Measurements from ENCODE around the gene RAG1. TPM values are rescaled to one million over a fixed set of nuclear protein-coding genes. Genes with fewer than 3 reads are reported as not detected.

RAG1 gene
- total RNA-seq, 1 experiment from 2014 or later, result 0.90 TPM

DNA sequence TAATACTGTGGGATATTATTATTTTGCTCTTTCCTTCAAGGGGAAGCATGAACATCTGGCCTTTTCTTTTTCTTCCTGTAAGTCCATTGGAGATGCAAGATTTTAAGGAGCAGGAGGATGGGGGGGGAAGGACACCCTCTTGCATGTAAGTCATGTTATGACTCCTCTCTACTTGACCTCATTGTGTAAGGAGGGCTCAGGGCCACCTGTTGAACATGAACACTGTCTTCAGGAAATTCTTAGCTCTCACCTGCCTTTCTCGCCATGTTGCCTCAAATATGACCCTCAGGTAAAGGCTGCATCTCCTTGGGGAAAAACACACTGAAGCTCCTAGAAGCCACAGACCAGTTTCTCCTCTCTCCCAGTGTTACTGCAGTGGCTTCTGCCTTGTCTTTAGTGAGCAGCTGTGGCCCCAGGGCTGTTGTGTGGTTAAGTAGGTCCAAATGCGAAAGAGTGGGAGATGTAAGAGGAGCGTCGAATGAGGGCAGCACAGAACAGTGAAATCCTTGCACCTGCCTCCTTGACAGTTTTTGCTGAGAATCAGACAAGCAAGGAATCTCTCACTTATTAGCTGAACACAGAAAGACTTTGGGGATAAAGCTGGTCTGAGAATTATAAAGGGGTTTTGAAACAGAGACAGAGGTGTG, 1.3 kb upstream of the RAG1 start (continued):
- TF ChIP-seq, protein P1, sequence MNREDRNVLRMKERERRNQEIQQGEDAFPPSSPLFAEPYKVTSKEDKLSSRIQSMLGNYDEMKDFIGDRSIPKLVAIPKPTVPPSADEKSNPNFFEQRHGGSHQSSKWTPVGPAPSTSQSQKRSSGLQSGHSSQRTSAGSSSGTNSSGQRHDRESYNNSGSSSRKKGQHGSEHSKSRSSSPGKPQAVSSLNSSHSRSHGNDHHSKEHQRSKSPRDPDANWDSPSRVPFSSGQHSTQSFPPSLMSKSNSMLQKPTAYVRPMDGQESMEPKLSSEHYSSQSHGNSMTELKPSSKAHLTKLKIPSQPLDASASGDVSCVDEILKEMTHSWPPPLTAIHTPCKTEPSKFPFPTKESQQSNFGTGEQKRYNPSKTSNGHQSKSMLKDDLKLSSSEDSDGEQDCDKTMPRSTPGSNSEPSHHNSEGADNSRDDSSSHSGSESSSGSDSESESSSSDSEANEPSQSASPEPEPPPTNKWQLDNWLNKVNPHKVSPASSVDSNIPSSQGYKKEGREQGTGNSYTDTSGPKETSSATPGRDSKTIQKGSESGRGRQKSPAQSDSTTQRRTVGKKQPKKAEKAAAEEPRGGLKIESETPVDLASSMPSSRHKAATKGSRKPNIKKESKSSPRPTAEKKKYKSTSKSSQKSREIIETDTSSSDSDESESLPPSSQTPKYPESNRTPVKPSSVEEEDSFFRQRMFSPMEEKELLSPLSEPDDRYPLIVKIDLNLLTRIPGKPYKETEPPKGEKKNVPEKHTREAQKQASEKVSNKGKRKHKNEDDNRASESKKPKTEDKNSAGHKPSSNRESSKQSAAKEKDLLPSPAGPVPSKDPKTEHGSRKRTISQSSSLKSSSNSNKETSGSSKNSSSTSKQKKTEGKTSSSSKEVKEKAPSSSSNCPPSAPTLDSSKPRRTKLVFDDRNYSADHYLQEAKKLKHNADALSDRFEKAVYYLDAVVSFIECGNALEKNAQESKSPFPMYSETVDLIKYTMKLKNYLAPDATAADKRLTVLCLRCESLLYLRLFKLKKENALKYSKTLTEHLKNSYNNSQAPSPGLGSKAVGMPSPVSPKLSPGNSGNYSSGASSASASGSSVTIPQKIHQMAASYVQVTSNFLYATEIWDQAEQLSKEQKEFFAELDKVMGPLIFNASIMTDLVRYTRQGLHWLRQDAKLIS (CRISPR knock-in tag; IDR thresholded peaks at IDR 0.05; ENCODE audit: borderline replicate concordance), result no peak
- TF ChIP-seq NR2C2 (CRISPR knock-in tag; IDR thresholded peaks at IDR 0.05) (no peak), MYBL2 (CRISPR knock-in tag; IDR thresholded peaks at IDR 0.05) (no peak), NFATC4 (CRISPR knock-in tag; IDR thresholded peaks at IDR 0.05) (no peak)

DNA sequence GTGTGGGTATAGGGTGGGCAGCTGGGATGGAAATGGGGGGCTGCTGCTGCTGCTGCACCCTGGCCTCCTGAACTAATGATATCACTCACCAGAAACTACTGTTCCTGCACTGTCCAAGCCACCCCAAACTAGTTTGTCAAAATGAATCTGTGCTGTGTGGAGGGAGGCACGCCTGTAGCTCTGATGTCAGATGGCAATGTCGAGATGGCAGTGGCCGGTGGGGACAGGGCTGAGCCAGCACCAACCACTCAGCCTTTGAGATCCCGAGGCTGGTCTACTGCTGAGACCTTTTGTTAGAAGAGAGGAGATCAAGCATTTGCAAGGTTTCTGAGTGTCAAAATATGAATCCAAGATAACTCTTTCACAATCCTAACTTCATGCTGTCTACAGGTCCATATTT, 1.3 kb downstream of the RAG1 start:
- POLR2A ChIA-PET, result no interaction called here
- H3K36me3 Mint-ChIP-seq, result peaks cover 67% of the 10 kb centered on the region
- DNase-seq (ENCODE audit: low spot score) (no peak), ATAC-seq (no peak)
- H3K27me3 Mint-ChIP-seq (ENCODE audit: low read depth), result peaks cover 11% of the 10 kb centered on the region
- H3K4me3 Mint-ChIP-seq, result no peak overlapping the region
- no peak overlapping the region for H3K27ac Mint-ChIP-seq
- no peaks in the 10 kb centered on the region for H3K4me1 Mint-ChIP-seq
- peaks cover 81% of the 10 kb centered on the region for H3K9me3 Mint-ChIP-seq
- TF ChIP-seq JUN (CRISPR knock-in tag; IDR thresholded peaks at IDR 0.05) (no peak), ATF1 (CRISPR knock-in tag; IDR thresholded peaks at IDR 0.05) (no peak), ZNF671 (CRISPR knock-in tag; IDR thresholded peaks at IDR 0.05) (no peak), MXD4 (CRISPR knock-in tag; IDR thresholded peaks at IDR 0.05; ENCODE audit: borderline replicate concordance) (no peak), EMX1 (CRISPR knock-in tag; IDR thresholded peaks at IDR 0.05) (no peak)
- TF ChIP-seq, protein P2, sequence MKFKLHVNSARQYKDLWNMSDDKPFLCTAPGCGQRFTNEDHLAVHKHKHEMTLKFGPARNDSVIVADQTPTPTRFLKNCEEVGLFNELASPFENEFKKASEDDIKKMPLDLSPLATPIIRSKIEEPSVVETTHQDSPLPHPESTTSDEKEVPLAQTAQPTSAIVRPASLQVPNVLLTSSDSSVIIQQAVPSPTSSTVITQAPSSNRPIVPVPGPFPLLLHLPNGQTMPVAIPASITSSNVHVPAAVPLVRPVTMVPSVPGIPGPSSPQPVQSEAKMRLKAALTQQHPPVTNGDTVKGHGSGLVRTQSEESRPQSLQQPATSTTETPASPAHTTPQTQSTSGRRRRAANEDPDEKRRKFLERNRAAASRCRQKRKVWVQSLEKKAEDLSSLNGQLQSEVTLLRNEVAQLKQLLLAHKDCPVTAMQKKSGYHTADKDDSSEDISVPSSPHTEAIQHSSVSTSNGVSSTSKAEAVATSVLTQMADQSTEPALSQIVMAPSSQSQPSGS (CRISPR knock-in tag; IDR thresholded peaks at IDR 0.05; ENCODE audit: borderline replicate concordance, low read depth), result no peak
- TF ChIP-seq, protein P3, sequence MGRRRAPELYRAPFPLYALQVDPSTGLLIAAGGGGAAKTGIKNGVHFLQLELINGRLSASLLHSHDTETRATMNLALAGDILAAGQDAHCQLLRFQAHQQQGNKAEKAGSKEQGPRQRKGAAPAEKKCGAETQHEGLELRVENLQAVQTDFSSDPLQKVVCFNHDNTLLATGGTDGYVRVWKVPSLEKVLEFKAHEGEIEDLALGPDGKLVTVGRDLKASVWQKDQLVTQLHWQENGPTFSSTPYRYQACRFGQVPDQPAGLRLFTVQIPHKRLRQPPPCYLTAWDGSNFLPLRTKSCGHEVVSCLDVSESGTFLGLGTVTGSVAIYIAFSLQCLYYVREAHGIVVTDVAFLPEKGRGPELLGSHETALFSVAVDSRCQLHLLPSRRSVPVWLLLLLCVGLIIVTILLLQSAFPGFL (CRISPR knock-in tag; IDR thresholded peaks at IDR 0.05; ENCODE audit: borderline replicate concordance), result no peak
- TF ChIP-seq, protein P4, sequence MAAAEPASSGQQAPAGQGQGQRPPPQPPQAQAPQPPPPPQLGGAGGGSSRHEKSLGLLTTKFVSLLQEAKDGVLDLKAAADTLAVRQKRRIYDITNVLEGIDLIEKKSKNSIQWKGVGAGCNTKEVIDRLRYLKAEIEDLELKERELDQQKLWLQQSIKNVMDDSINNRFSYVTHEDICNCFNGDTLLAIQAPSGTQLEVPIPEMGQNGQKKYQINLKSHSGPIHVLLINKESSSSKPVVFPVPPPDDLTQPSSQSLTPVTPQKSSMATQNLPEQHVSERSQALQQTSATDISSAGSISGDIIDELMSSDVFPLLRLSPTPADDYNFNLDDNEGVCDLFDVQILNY (CRISPR knock-in tag; IDR thresholded peaks at IDR 0.05), result no peak
- CTCF ChIA-PET, result no interaction called here

DNA sequence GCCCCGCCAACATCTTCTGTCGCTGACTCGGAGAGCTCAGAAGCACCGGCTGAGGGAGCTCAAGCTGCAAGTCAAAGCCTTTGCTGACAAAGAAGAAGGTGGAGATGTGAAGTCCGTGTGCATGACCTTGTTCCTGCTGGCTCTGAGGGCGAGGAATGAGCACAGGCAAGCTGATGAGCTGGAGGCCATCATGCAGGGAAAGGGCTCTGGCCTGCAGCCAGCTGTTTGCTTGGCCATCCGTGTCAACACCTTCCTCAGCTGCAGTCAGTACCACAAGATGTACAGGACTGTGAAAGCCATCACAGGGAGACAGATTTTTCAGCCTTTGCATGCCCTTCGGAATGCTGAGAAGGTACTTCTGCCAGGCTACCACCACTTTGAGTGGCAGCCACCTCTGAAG, 6.7 kb downstream of the RAG1 start:
- ChIA-PET CTCF (no interaction called here), POLR2A (no interaction called here)
- no peak for DNase-seq (ENCODE audit: low spot score)
- no peak overlapping the region for H3K4me3 Mint-ChIP-seq
- H3K9me3 Mint-ChIP-seq, result peaks cover 80% of the 10 kb centered on the region
- no peak overlapping the region for H3K27ac Mint-ChIP-seq
- ATAC-seq, result no peak
- peaks cover 16% of the 10 kb centered on the region for H3K27me3 Mint-ChIP-seq (ENCODE audit: low read depth)
- no peaks in the 10 kb centered on the region for H3K4me1 Mint-ChIP-seq
- peaks cover 65% of the 10 kb centered on the region for H3K36me3 Mint-ChIP-seq
- TF ChIP-seq NFYB (CRISPR knock-in tag; conservative IDR thresholded peaks at IDR 0.05; ENCODE audit: low read depth) (no peak), NR2C2 (CRISPR knock-in tag; IDR thresholded peaks at IDR 0.05) (no peak), RELA (CRISPR knock-in tag; IDR thresholded peaks at IDR 0.05; ENCODE audit: borderline replicate concordance) (no peak), SMAD3 (CRISPR knock-in tag; IDR thresholded peaks at IDR 0.05; ENCODE audit: borderline replicate concordance) (no peak)
- TF ChIP-seq, protein P5, sequence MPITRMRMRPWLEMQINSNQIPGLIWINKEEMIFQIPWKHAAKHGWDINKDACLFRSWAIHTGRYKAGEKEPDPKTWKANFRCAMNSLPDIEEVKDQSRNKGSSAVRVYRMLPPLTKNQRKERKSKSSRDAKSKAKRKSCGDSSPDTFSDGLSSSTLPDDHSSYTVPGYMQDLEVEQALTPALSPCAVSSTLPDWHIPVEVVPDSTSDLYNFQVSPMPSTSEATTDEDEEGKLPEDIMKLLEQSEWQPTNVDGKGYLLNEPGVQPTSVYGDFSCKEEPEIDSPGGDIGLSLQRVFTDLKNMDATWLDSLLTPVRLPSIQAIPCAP (CRISPR knock-in tag; IDR thresholded peaks at IDR 0.05), result no peak
- TF ChIP-seq, protein P6, sequence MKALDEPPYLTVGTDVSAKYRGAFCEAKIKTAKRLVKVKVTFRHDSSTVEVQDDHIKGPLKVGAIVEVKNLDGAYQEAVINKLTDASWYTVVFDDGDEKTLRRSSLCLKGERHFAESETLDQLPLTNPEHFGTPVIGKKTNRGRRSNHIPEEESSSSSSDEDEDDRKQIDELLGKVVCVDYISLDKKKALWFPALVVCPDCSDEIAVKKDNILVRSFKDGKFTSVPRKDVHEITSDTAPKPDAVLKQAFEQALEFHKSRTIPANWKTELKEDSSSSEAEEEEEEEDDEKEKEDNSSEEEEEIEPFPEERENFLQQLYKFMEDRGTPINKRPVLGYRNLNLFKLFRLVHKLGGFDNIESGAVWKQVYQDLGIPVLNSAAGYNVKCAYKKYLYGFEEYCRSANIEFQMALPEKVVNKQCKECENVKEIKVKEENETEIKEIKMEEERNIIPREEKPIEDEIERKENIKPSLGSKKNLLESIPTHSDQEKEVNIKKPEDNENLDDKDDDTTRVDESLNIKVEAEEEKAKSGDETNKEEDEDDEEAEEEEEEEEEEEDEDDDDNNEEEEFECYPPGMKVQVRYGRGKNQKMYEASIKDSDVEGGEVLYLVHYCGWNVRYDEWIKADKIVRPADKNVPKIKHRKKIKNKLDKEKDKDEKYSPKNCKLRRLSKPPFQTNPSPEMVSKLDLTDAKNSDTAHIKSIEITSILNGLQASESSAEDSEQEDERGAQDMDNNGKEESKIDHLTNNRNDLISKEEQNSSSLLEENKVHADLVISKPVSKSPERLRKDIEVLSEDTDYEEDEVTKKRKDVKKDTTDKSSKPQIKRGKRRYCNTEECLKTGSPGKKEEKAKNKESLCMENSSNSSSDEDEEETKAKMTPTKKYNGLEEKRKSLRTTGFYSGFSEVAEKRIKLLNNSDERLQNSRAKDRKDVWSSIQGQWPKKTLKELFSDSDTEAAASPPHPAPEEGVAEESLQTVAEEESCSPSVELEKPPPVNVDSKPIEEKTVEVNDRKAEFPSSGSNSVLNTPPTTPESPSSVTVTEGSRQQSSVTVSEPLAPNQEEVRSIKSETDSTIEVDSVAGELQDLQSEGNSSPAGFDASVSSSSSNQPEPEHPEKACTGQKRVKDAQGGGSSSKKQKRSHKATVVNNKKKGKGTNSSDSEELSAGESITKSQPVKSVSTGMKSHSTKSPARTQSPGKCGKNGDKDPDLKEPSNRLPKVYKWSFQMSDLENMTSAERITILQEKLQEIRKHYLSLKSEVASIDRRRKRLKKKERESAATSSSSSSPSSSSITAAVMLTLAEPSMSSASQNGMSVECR (CRISPR knock-in tag; IDR thresholded peaks at IDR 0.05; ENCODE audit: borderline replicate concordance), result no peak
